Mesodermal cell (in vitro differentiated cells): ENCODE measurements around the gene DRD2. TPM values are rescaled to one million over a fixed set of nuclear protein-coding genes. Genes with fewer than 3 reads are reported as not detected.
"Not testable (repeated sequence)": the region's sequence is repeated elsewhere in the genome, so short reads cannot be mapped to it uniquely, and the experiment has no call there.

Experiments
- H3K27ac ChIP-seq: 2 replicates; pipeline ENCODE4 v1.7.0; 2013; ENCODE audit warnings: mild to moderate bottlenecking, low read depth, low read length, moderate library complexity; ENCODE audit not compliant: severe bottlenecking
- H3K36me3 ChIP-seq: 2 replicates; pipeline ENCODE4 v1.7.1; 2013; ENCODE audit warnings: mild to moderate bottlenecking, low read length, moderate library complexity; ENCODE audit not compliant: control insufficient read depth, insufficient read depth
- H3K4me1 ChIP-seq: one replicate; pipeline ENCODE4 v1.7.1; 2013; ENCODE audit warnings: mild to moderate bottlenecking, low read length; ENCODE audit not compliant: insufficient read depth, control insufficient read depth, poor library complexity, severe bottlenecking
- H3K4me3 ChIP-seq: 2 replicates; pipeline ENCODE4 v1.7.0; 2013; ENCODE audit warnings: low read length, control low read depth, mild to moderate bottlenecking; ENCODE audit not compliant: insufficient read depth, poor library complexity, severe bottlenecking; ENCODE audit errors: extremely low read depth
- H3K9me3 ChIP-seq: 2 replicates; pipeline ENCODE4 v1.7.1; 2013; ENCODE audit warnings: mild to moderate bottlenecking, low read length, moderate library complexity; ENCODE audit not compliant: control insufficient read depth
- WGBS, 2 experiments: methylation state at CpG; one replicate each; pipeline ENCODE4 v1.1.5; 2013; ENCODE audit warnings: missing lambda C conversion rate in 2 of 2; ENCODE audit not compliant: insufficient coverage in 2 of 2; 5-methylcytosine and 5-hydroxymethylcytosine counted together
- polyA plus RNA-seq, 2 experiments: library from polyadenylated mRNA; stranded (reverse); fragments of 50-300 nt; gene quantifications; one replicate each; pipeline ENCODE4 v1.2.3, GENCODE V29; 2013

DRD2 gene
- 2.4 TPM for polyA plus RNA-seq (2013, experiment 1 of 2)
- polyA plus RNA-seq (2013, experiment 2 of 2), result 3.5 TPM

- 4 to 12% methylated on average over 6 to 11 of the region's 65 CpGs for WGBS, 2 experiments
- Histone ChIP-seq H3K27ac (no peak within 1 kb of the TSS), H3K4me1 (peaks cover 4% of the 10 kb centered on the region), H3K9me3 (no peaks in the 10 kb centered on the region), H3K4me3 (peak within 1 kb of the TSS; percentile 24), H3K36me3 (no peaks in the 10 kb centered on the region)
Observed at GRCh38 chr11:113475160-113475761, at the start of gene DRD2. Gene DRD2, minus strand, starts transcription at chr11:113475398. Its CDS starts 50,747 bp downstream, at chr11:113424651.

DNA sequence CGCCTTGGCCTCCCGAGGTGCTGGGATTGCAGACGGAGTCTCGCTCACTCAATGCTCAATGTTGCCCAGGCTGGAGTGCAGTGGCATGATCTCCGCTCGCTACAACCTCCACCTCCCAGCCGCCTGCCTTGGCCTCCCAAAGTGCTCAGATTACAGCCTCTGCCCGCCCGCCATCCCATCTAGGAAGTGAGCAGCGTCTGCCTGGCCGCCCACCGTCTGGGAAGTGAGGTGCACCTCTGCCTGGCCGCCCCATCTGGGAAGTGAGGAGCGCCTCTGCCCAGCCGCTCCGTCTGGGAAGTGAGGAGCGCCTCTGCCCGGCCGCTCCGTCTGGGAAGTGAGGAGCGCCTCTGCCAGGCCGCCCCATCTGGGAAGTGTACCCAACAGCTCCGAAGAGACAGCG lies 48.7 kb upstream of the DRD2 start:
- 86 to 93% methylated on average over 7 to 10 of the region's 24 CpGs for WGBS, 2 experiments
- not testable (repeated sequence) for H3K4me3 ChIP-seq

DNA sequence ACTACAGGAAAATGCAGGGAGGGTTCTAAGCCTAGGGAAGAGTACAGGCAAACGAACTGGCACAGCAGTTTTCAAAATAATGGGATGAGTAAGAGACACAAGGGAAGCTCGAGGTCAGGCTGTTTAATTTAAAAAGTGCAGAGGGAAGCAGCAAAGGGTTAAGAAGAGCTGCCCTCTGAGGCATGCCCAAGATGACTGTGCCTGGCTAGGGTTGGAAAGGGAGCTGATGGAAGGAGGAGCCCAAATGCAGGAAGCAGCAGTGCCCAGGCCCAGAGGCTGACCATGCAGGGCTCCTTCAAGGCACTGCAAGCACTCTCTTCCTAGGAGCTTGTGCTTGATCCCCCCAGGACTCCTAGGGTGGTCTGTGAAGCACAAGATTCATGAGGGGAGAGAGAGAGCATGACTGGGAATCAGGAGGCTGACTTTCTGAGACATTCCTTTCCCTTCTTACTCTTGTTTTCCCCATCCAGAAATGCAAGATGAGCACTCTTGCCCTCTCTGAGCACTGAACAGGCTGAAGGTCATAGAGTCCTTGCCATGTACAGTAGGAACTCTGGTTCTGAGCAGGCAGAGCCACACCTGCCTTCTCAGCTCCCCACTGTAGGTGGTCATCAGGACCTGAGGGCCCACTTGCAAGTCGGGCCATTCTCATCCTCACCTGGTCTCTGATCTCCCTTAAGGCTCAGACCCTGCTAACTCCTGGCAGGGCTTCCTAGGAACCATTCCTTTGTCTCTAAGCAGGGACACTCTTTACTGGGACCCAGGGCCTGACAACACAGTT lies 46.7 kb upstream of the DRD2 start:
- Histone ChIP-seq H3K9me3 (no peaks in the 10 kb centered on the region), H3K4me1 (no peaks in the 10 kb centered on the region), H3K36me3 (no peaks in the 10 kb centered on the region), H3K27ac (no peak overlapping the region), H3K4me3 (no peak overlapping the region)
- WGBS, 2 experiments, result 71 to 80% methylated on average over 3 of the region's 3 CpGs

More for the DNA sequence above, 48.7 kb upstream of the DRD2 start:
- H3K27ac ChIP-seq, H3K9me3 ChIP-seq, H3K36me3 ChIP-seq, H3K4me1 ChIP-seq: not testable (repeated sequence)

DNA sequence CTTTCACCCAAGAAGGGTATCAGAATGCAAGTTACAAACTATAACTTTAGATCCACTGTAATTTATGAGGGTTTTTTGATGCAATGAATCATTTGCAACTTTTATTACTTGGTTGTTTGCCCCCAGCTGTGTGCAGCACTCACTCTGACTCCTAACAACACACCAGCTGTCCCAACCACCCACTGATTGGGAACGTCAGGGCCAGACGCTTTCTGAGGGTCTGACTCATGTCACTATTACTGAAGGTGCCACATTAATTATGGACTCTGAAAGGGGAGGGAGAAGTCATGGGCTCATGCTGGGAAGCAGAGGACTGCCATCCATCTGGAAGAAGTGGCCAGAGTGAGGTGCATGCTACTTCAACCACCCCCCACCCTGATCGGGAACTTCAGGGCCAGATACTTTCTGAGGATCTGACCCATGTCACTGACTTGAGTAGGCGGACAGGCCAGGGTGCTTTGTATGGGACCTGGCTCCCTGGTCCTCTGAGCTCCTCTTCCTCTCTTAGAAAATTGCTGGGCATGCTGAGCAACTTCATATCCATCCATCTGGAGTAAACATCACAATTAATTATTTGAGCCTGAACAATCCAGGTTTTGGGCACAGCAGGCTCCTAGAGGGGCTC lies 44.9 kb upstream of the DRD2 start:
- WGBS, 2 experiments, result 67 to 90% methylated on average over 1 to 3 of the region's 4 CpGs

GRCh38 chr11:113518716-113519495 lies 43.7 kb upstream of the DRD2 start:
- WGBS, 2 experiments, result 89 to 90% methylated on average over 3 of the region's 5 CpGs
- H3K36me3 ChIP-seq, result no peaks in the 10 kb centered on the region
- no peak overlapping the region for H3K4me3 ChIP-seq
- no peaks in the 10 kb centered on the region for H3K4me1 ChIP-seq
- no peaks in the 10 kb centered on the region for H3K9me3 ChIP-seq
- H3K27ac ChIP-seq, result no peak overlapping the region

More for the DNA sequence above, 44.9 kb upstream of the DRD2 start:
- no peaks in the 10 kb centered on the region for H3K9me3 ChIP-seq
- H3K4me3 ChIP-seq, result no peak overlapping the region
- no peaks in the 10 kb centered on the region for H3K4me1 ChIP-seq
- H3K36me3 ChIP-seq, result no peaks in the 10 kb centered on the region
- no peak overlapping the region for H3K27ac ChIP-seq

DNA sequence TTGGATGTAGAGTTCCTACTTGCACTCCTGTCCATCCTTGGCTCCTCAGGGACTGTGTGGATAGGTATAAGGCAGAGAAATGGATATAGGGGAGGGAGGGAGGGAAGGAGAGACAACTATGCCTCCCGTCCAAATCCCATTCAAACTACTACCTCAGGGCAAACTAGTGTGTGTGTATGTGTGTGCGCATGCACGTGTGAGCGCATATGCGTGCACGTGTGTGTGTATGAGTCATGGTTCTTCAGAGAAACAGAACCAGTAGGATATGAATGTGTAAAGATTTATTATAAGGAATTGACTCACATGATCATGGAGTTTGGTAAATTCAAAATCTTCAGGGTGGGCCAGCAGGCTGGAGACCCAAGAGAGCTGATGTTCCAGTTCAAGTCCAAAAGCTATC lies 42.2 kb upstream of the DRD2 start:
- H3K9me3 ChIP-seq, result no peaks in the 10 kb centered on the region
- H3K36me3 ChIP-seq, result no peaks in the 10 kb centered on the region
- H3K27ac ChIP-seq, result no peak overlapping the region
- 94 to 97% methylated on average over 5 of the region's 6 CpGs for WGBS, 2 experiments
- no peaks in the 10 kb centered on the region for H3K4me1 ChIP-seq
- H3K4me3 ChIP-seq, result no peak overlapping the region

DNA sequence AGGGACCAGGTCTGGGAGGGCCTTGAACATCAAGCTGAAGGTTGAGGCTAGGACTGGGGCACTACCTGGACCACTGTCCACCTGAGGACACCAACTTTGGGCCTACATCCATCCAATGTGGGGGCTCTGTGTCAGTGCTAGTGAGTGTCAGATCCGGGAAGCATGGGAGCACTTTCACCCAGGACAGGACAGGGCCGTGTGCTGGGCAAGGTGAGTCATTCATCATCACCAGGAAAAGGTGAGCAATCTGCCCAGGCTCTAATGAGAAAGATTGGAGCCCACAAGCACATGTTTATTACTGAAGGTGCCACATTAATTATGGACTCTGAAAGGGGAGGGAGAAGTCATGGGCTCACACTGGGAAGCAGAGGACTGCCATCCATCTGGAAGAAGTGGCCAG lies 39.7 kb upstream of the DRD2 start:
- no peak overlapping the region for H3K27ac ChIP-seq
- no peak overlapping the region for H3K4me3 ChIP-seq
- H3K36me3 ChIP-seq, result no peaks in the 10 kb centered on the region
- 88 to 90% methylated on average over 2 of the region's 2 CpGs for WGBS, 2 experiments
- H3K4me1 ChIP-seq, result no peaks in the 10 kb centered on the region
- H3K9me3 ChIP-seq, result no peaks in the 10 kb centered on the region

GRCh38 chr11:113507341-113507740 lies 32.1 kb upstream of the DRD2 start:
- Histone ChIP-seq H3K4me1 (peaks cover 8% of the 10 kb centered on the region), H3K36me3 (no peaks in the 10 kb centered on the region), H3K9me3 (no peaks in the 10 kb centered on the region), H3K27ac (no peak overlapping the region), H3K4me3 (no peak overlapping the region)

- WGBS, 2 experiments, result 83% methylated on average over 1 of the region's 1 CpG; no CpG with 5 or more reads in 1 of the 2 experiments
Observed at GRCh38 chr11:113506893-113507292, 31.7 kb upstream of the DRD2 start.

GRCh38 chr11:113506461-113506860 lies 31.3 kb upstream of the DRD2 start:
- H3K27ac ChIP-seq, result peak overlapping the region; percentile 58

More at GRCh38 chr11:113506893-113507292, 31.7 kb upstream of the DRD2 start:
- no peaks in the 10 kb centered on the region for H3K36me3 ChIP-seq
- H3K4me3 ChIP-seq, result no peak overlapping the region
- no peaks in the 10 kb centered on the region for H3K9me3 ChIP-seq
- peaks cover 8% of the 10 kb centered on the region for H3K4me1 ChIP-seq
- no peak overlapping the region for H3K27ac ChIP-seq

More at GRCh38 chr11:113506461-113506860, 31.3 kb upstream of the DRD2 start:
- no peaks in the 10 kb centered on the region for H3K9me3 ChIP-seq
- peaks cover 8% of the 10 kb centered on the region for H3K4me1 ChIP-seq
- 83 to 100% methylated on average over 2 to 6 of the region's 6 CpGs for WGBS, 2 experiments
- no peak overlapping the region for H3K4me3 ChIP-seq
- no peaks in the 10 kb centered on the region for H3K36me3 ChIP-seq
